ENCODE data around the gene HNRNPH2. TPM values are rescaled to one million over a fixed set of nuclear protein-coding genes. Genes with fewer than 3 reads are reported as not detected.

Gene HNRNPH2
- total and polyA plus RNA-seq, 4 donors: 31.5 to 36.9 (median 34.8) TPM

- no peaks in the 10 kb centered on the region for H3K27me3 ChIP-seq (ENCODE audit: control insufficient read depth in 4 of 4, insufficient read depth in 4 of 4, low read length in 3 of 4)
- peaks cover 0 to 6% (median 4%) of the 10 kb centered on the region in 4 donors for H3K36me3 ChIP-seq (ENCODE audit: control insufficient read depth in 4 of 4, insufficient read depth in 3 of 4, low read depth in 1 of 4, low read length in 3 of 4)
- H3K27ac ChIP-seq (ENCODE audit: low read depth in 1 of 2, low read length in 2 of 2): no peak overlapping the region
- no peak for TF ChIP-seq NR2F2 (IDR thresholded peaks at IDR 0.05)
- TF ChIP-seq HNF4A (conservative IDR thresholded peaks at IDR 0.05): no peak
- no peak for TF ChIP-seq ATF3 (IDR thresholded peaks at IDR 0.05)
- no peak for TF ChIP-seq RAD21 (IDR thresholded peaks at IDR 0.05)
- TF ChIP-seq FOXA2 (IDR thresholded peaks at IDR 0.05): no peak
- no peak overlapping the region for H3K9ac ChIP-seq (ENCODE audit: low read depth in 1 of 2, low read length in 2 of 2)
- H3K4me1 ChIP-seq (ENCODE audit: control insufficient read depth in 4 of 4, insufficient read depth in 4 of 4, low read length in 3 of 4): peaks cover 0 to 5% (median 2%) of the 10 kb centered on the region in 4 donors
- H3K4me3 ChIP-seq (ENCODE audit: low read depth in 1 of 3, low read length in 3 of 3): no peak overlapping the region
- no peaks in the 10 kb centered on the region for H3K9me3 ChIP-seq (ENCODE audit: control insufficient read depth in 4 of 4, low read length in 3 of 4)
- WGBS: 93% methylated on average over 1 of the region's 1 CpG
- DNase-seq (ENCODE audit: low spot score): no peak
These were observed 12.2 kb upstream of the HNRNPH2 start for GRCh38 chrX:101395789-101396188.

GRCh38 chrX:101397779-101398178 is 10.2 kb upstream of the HNRNPH2 start:
- H3K27ac ChIP-seq (ENCODE audit: low read depth in 1 of 2, low read length in 2 of 2): no peak overlapping the region
- peaks cover 0 to 4% (median 2%) of the 10 kb centered on the region in 4 donors for H3K36me3 ChIP-seq (ENCODE audit: control insufficient read depth in 4 of 4, insufficient read depth in 3 of 4, low read depth in 1 of 4, low read length in 3 of 4)
- WGBS: 67% methylated on average over 4 of the region's 4 CpGs
- no peaks in the 10 kb centered on the region for H3K4me1 ChIP-seq (ENCODE audit: control insufficient read depth in 4 of 4, insufficient read depth in 4 of 4, low read length in 3 of 4)
- no peaks in the 10 kb centered on the region for H3K27me3 ChIP-seq (ENCODE audit: control insufficient read depth in 4 of 4, insufficient read depth in 4 of 4, low read length in 3 of 4)
- no peak overlapping the region for H3K4me3 ChIP-seq (ENCODE audit: low read depth in 1 of 3, low read length in 3 of 3)
- TF ChIP-seq MAX (IDR thresholded peaks at IDR 0.05) (no peak), HNF4A (conservative IDR thresholded peaks at IDR 0.05) (no peak), TAF1 (conservative IDR thresholded peaks at IDR 0.05) (no peak), ZBTB33 (IDR thresholded peaks at IDR 0.05) (no peak), HNF4G (IDR thresholded peaks at IDR 0.05) (no peak), JUND (IDR thresholded peaks at IDR 0.05) (no peak), NR2F2 (IDR thresholded peaks at IDR 0.05) (no peak), FOXA1 (IDR thresholded peaks at IDR 0.05) (no peak)
- H3K9ac ChIP-seq (ENCODE audit: low read depth in 1 of 2, low read length in 2 of 2): no peak overlapping the region
- H3K9me3 ChIP-seq (ENCODE audit: control insufficient read depth in 4 of 4, low read length in 3 of 4): no peaks in the 10 kb centered on the region
- DNase-seq (ENCODE audit: low spot score): no peak

GRCh38 chrX:101398694-101399093 is 9.3 kb upstream of the HNRNPH2 start:
- 92% methylated on average over 4 of the region's 4 CpGs for WGBS
- no peaks in the 10 kb centered on the region for H3K9me3 ChIP-seq (ENCODE audit: control insufficient read depth in 4 of 4, low read length in 3 of 4)
- H3K36me3 ChIP-seq (ENCODE audit: control insufficient read depth in 4 of 4, insufficient read depth in 3 of 4, low read depth in 1 of 4, low read length in 3 of 4): peaks cover 0 to 4% (median 2%) of the 10 kb centered on the region in 4 donors
- H3K27ac ChIP-seq (ENCODE audit: low read depth in 1 of 2, low read length in 2 of 2): no peak overlapping the region
- H3K4me1 ChIP-seq (ENCODE audit: control insufficient read depth in 4 of 4, insufficient read depth in 4 of 4, low read length in 3 of 4): no peaks in the 10 kb centered on the region
- DNase-seq (ENCODE audit: low spot score): no peak
- H3K27me3 ChIP-seq (ENCODE audit: control insufficient read depth in 4 of 4, insufficient read depth in 4 of 4, low read length in 3 of 4): no peaks in the 10 kb centered on the region
- no peak overlapping the region for H3K4me3 ChIP-seq (ENCODE audit: low read depth in 1 of 3, low read length in 3 of 3)
- TF ChIP-seq RAD21 (IDR thresholded peaks at IDR 0.05) (no peak), JUND (IDR thresholded peaks at IDR 0.05) (no peak), HNF4A (conservative IDR thresholded peaks at IDR 0.05) (no peak), HNF4G (IDR thresholded peaks at IDR 0.05) (no peak), FOXA1 (IDR thresholded peaks at IDR 0.05) (no peak), CTCF (IDR thresholded peaks at IDR 0.05; ENCODE audit: low read depth, low read length, missing input control) (no peak), RXRA (IDR thresholded peaks at IDR 0.05) (no peak), GABPA (IDR thresholded peaks at IDR 0.05 in 1 of 2, conservative IDR thresholded peaks at IDR 0.05 in 1 of 2) (no peak), REST (IDR thresholded peaks at IDR 0.05) (no peak), YY1 (IDR thresholded peaks at IDR 0.05) (no peak), SP1 (IDR thresholded peaks at IDR 0.05) (no peak)
- no peak overlapping the region for H3K9ac ChIP-seq (ENCODE audit: low read depth in 1 of 2, low read length in 2 of 2)

Measured in liver (tissue), 9 donors.